Cardiac septum (tissue), 1 donor: ENCODE measurements around the gene CCHCR1. TPM values are rescaled to one million over a fixed set of nuclear protein-coding genes. Genes with fewer than 3 reads are reported as not detected.
"Not testable (repeated sequence)": the region's sequence is repeated elsewhere in the genome, so short reads cannot be mapped to it uniquely, and the experiment has no call there.

Source experiments
- DNase-seq: peaks from one replicate; pipeline ENCODE4 v3.0.0-alpha.2; 2020; ENCODE audit warnings: low spot score
- intact Hi-C: fragments of 100-400 bp; cut with DNase I; formaldehyde crosslinking; loops from one replicate; pipeline ENCODE4 v1.14.0; 2022
- total RNA-seq: library from RNA; stranded (reverse); fragmentation: NEBNext Ultra II Directional; extraction: Animal tissue kit (Norgen Biotek cat#: 25700); gene quantifications from one replicate; pipeline ENCODE4 v1.2.1, GENCODE V29; 2021
- donor health status: DM: no; HTN: no; CAD: no.

CCHCR1 gene
- total RNA-seq, 1 donor from 2014 or later, result 11.1 TPM

- intact Hi-C loops, result no loop called here
Measured at GRCh38 chr6:31186052-31186734, 28.6 kb upstream of the CCHCR1 start.

GRCh38 chr6:31185695-31186051 is 28.1 kb upstream of the CCHCR1 start:
- intact Hi-C loops, DNase-seq: not testable (repeated sequence)

More at GRCh38 chr6:31186052-31186734, 28.6 kb upstream of the CCHCR1 start:
- DNase-seq, result peak; percentile 86

GRCh38 chr6:31183859-31184258 is 26.3 kb upstream of the CCHCR1 start:
- DNase-seq, intact Hi-C loops: not testable (repeated sequence)

- intact Hi-C loops, DNase-seq: not testable (repeated sequence)
Measured at GRCh38 chr6:31183287-31183686, 25.7 kb upstream of the CCHCR1 start.

- no peak for DNase-seq
- intact Hi-C loops, result no loop called here
Measured at GRCh38 chr6:31180500-31180899, 22.9 kb upstream of the CCHCR1 start.

DNA sequence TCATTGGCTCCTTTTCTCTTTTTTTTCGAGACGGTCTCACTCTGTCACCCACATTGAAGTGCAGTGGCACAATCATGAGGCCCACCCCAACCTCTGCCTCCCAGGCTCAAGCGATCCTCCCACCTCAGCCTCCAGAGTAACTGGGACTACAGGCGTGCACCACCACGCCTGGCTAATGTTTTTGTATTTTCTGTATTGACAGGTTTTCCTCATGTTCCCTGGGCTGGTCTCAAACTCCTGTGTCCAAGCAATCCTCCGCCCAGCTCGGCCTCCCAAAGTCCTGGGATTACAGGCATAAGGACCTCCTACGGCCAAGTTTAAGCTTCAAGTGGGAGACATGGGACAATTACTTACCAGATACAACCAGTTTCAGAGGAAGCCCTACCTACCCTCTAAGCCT is 22.3 kb upstream of the CCHCR1 start:
- intact Hi-C loops, result no loop called here

GRCh38 chr6:31179042-31179386 is 21.4 kb upstream of the CCHCR1 start:
- intact Hi-C loops, result no loop called here
- no peak for DNase-seq

More for the DNA sequence above, 22.3 kb upstream of the CCHCR1 start:
- DNase-seq, result no peak

GRCh38 chr6:31178143-31179041 is 20.8 kb upstream of the CCHCR1 start:
- DNase-seq, result no peak
- intact Hi-C loops, result no loop called here

DNA sequence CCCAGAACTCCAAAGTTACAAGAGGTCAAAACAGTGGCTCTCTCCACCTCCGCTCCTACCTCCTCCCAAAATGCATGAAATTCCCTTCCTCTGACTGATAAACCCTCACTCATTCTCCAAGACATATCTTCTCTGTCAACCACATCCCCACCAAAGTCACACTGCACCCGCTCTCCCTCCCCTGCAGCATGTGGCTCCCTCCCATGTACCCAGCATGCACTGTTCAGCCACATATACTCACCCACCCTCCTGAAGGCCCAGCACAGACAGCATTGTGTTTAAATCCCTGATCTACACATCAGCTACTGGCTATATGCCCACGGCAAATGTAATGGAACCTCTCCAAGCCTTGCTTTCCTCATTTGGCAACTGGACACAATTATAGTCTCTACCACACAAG is 18.4 kb upstream of the CCHCR1 start:
- DNase-seq, result no peak
- intact Hi-C loops, result no loop called here

DNA sequence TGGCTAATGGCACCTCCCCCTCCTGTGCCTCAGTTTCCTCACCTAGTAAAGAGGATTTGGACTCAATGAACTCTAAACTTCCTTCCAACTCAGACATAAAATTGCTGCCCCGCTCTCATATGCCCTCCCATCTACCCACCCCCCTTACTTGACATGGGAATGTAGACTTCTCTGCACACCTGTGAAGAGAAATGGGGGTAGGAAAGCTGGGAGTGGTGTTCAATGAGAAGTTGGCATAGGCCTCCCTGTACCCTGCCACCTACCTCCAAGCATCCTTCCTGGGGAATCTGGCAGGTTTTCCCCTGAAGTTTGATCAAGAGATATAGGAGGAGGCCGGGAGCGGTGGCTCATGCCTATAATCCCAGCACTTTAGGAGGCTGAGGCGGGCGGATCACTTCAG is 16.8 kb upstream of the CCHCR1 start:
- intact Hi-C loops, result no loop called here
- DNase-seq, result no peak

DNA sequence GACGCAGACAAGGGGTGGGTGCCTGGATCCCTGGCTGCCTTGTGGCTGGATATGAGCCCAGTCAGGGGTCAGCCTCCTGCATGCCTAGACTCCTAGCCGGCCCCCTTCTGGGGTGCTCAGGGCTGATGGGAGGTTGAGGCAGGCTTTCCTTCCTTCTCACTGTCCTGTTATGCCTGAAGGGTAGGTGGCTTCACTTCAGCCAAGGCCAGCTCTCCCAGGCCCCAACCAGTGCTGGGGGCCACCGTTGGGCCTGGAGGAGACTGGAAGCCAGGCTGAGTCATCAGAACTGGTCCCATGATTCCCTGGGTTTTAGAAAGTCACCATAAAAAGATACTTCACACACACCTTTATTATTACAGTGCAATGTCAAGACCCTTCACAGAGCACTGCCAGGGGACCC is 15.8 kb upstream of the CCHCR1 start:
- intact Hi-C loops, result no loop called here
- DNase-seq, result no peak

DNA sequence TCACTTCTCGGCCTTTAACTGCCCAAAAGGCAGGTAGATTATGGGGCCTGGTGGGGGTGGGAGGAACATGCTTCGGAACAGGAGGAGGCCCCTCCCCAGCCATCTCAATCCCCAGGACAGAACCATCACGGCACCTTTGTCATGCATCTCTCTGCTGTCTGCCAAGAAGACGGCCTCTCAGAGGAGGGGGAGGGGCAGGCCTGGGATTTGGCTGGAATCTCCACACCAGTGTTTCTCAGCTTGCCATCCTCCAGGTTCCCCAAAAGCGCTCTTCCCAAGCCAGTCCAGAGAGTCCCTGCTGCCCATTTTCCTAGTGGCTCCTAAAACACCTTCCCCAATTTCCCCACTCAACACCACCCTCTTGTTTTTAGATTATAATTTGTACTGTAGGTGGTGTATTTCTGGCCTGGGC is 15.4 kb upstream of the CCHCR1 start:
- intact Hi-C loops, result no loop called here
- no peak for DNase-seq

- intact Hi-C loops, result no loop called here
- no peak for DNase-seq
Measured at GRCh38 chr6:31171931-31172905, 14.6 kb upstream of the CCHCR1 start.

DNA sequence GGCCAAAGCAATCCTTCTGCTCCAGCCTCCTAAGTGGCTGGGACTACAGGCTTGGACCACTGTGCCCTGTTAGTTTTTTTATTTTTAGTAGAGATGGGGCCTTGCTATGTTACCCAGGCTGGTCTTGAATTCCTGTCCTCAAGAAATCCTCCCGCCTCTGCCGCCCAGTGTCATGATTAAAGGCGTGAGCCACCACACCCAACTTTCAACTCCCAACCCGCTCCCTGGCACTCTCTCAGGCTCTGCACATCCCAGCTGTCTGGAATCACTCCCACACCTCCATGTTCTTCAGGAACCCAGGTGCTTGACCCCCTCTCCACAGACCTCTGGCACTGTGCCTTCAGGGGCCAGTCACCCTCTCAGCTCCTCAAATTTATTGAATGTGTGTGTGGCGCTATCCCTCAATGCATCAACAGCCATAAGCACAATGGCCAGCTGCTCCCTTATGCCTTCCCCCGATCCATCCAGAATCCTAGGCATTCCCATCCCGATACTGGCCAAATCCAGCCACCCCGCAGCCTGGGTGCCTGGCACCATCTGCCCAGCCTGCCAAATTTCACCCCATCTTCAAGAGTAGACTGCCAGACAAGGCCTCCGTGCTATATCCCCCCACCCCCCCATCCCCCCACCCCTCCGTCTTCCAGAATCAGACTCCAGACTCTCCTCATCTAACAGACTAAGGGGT is 13.5 kb upstream of the CCHCR1 start:
- intact Hi-C loops, result no loop called here
- DNase-seq, result no peak

DNA sequence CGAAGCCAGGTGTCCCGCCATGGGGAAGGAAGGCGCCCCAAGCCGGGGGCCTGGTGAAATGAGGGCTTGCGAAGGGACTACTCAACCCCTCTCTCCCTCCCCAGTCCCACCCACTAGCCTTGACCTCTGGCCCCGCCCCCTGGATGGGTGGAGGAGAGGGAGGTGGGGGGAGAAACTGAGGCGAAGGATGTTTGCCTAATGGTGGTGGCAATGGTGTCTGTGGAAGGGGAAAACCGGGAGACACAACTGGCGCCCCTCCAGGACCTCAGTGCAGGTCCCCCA is 12.9 kb upstream of the CCHCR1 start, which contains the start of gene POU5F1:
TSS of gene POU5F1 (minus strand) at position 83 of the 282 bp plus-strand sequence. CDS start at position 21, 62 bp downstream.
- DNase-seq, result no peak
- intact Hi-C loops, result no loop called here

DNA sequence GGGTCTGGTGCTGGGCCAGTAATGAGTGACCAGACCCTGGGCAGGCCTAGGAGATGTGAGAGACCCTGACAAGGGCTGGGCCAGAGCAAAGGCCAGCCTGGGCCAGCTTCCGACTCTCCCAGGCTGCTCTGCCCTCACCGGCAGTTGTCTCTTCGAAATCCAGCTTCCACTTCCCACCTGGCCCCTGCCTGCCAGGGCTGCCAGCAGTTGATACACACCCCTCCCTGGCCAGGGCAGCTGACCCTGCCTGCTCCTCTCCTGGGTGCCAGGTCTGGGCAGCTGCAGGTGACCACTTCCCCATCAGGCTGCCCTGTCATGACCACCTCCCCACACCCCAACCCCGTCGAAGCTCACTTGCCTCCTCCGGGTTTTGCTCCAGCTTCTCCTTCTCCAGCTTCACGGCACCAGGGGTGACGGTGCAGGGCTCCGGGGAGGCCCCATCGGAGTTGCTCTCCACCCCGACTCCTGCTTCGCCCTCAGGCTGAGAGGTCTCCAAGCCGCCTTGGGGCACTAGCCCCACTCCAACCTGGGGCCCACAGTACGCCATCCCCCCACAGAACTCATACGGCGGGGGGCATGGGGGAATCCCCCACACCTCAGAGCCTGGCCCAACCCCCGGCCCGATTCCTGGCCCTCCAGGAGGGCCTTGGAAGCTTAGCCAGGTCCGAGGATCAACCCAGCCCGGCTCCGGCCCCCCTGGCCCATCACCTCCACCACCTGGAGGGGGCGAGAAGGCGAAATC is 12.4 kb upstream of the CCHCR1 start:
- DNase-seq, intact Hi-C loops: not testable (repeated sequence)

DNA sequence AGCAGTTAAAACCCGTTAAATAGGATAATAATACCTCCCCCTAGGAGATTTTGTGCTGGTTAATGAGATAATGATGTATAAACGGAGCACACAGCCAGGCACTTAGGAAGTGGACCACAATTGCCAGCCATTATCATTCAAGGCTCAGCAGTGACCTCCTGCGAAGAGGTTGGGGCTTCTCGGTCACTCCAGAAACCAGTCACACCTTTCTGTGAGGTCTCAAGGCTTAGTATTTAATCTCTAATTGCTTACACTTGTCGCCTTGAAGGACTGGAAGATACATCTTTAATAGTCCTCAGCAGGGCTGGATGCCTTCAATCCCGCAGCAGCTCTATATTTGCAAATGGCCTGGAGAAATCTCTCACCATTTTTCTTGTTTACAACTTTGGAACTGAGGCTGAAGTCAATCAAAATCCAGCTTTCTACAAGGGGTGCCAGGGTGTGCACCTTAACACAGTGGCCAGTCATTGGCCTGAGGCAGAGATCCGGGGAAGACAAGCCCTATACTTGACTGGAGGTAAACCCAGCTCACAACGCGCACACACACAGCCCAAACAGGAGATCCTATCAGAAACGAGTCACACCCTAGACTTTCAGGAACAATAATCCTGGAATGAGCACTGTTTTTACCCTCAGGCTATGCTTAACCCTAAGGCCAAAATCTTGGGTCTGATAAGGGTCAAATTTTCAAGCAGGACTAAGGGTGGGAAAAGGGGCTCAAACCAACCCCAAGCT is 11.7 kb upstream of the CCHCR1 start:
- no peak for DNase-seq

GRCh38 chr6:31168606-31169005 is 11.0 kb upstream of the CCHCR1 start:
- DNase-seq, result no peak
- intact Hi-C loops, result no loop called here

More for the DNA sequence above, 11.7 kb upstream of the CCHCR1 start:
- intact Hi-C loops, result no loop called here
